B cell (primary cell): ENCODE data around the gene GPRASP2. TPM values are rescaled to one million over a fixed set of nuclear protein-coding genes. Genes with fewer than 3 reads are reported as not detected.
"Not testable (repeated sequence)": the region's sequence is repeated elsewhere in the genome, so short reads cannot be mapped to it uniquely, and the experiment has no call there.

Experiments used
- ATAC-seq: fragments of 200-7000 bp; cut with Tn5 transposase; one replicate; pipeline ENCODE4 v1.10.0; 2021; ENCODE audit warnings: low read depth, mild to moderate bottlenecking, moderate number of reproducible peaks, moderate library complexity
- CTCF ChIA-PET: fragments of 350-600 bp; sonication (Branson Sonifier 250); formaldehyde crosslinking; loops from one replicate; lab custom pipeline; 2021; ENCODE audit warnings: antibody characterized with exemption, inconsistent platforms; lab: Charles Lee
- POLR2A ChIA-PET: fragments of 350-600 bp; sonication (Branson Sonifier 250); formaldehyde crosslinking; loops from one replicate; lab custom pipeline; 2021; ENCODE audit warnings: antibody characterized with exemption; lab: Charles Lee
- DNase-seq: peaks from one replicate; pipeline ENCODE4 v3.0.0; 2013
- H2AFZ ChIP-seq: 2 replicates; pipeline ENCODE4 v1.6.1; 2012; ENCODE audit warnings: mild to moderate bottlenecking, low read depth, low read length; ENCODE audit not compliant: insufficient read depth, poor library complexity, severe bottlenecking
- H3K27ac ChIP-seq, 2 donors: 1 replicate in 1 of 2; 2 replicates in 1 of 2; pipeline ENCODE4 v1.5.1; 2012 to 2013; ENCODE audit warnings: low read length in 2 of 2, mild to moderate bottlenecking in 2 of 2, moderate library complexity in 1 of 2
- H3K27me3 ChIP-seq, 4 experiments: fragments of 200-600 bp in 1 of 4; sonication (generic) in 1 of 4; replicated peaks in 1 of 4; 1 replicate in 2 of 4; 2 replicates in 2 of 4; pipeline versions ENCODE4 v1.6.1 to v1.7.0; 2013 to 2016; ENCODE audit warnings: low read length in 3 of 4, mild to moderate bottlenecking in 2 of 4, mixed read lengths in 1 of 4, moderate library complexity in 1 of 4; ENCODE audit not compliant: insufficient read depth in 4 of 4, control insufficient read depth in 3 of 4; ENCODE audit errors: control extremely low read depth in 1 of 4
- H3K36me3 ChIP-seq, 2 experiments: replicated peaks in 1 of 2; 1 replicate in 1 of 2; 2 replicates in 1 of 2; pipeline versions ENCODE4 v1.6.1 to v1.7.1; 2013; ENCODE audit warnings: low read length in 1 of 2; ENCODE audit not compliant: insufficient read depth in 2 of 2, control insufficient read depth in 1 of 2; ENCODE audit errors: control extremely low read depth in 1 of 2, extremely low read depth in 1 of 2
- H3K4me1 ChIP-seq, 2 donors: fragments of 200-600 bp in 1 of 2; sonication (generic) in 1 of 2; 1 replicate in 1 of 2; 2 replicates in 1 of 2; pipeline versions ENCODE4 v1.5.1 to v1.6.1; 2013 to 2017; ENCODE audit warnings: low read length in 2 of 2; ENCODE audit not compliant: control insufficient read depth in 2 of 2, insufficient read depth in 2 of 2
- H3K4me2 ChIP-seq: replicated peaks from 2 replicates; pipeline ENCODE3; 2012; ENCODE audit warnings: mild to moderate bottlenecking, low read depth, low read length; ENCODE audit not compliant: poor library complexity, severe bottlenecking
- H3K4me3 ChIP-seq, 5 experiments: fragments of 200-600 bp in 1 of 5; sonication (generic) in 1 of 5; 1 replicate in 3 of 5; 2 replicates in 2 of 5; pipeline versions ENCODE4 v1.5.1 to v1.7.0; 2011 to 2016; ENCODE audit warnings: low read length in 4 of 5, mild to moderate bottlenecking in 4 of 5, low read depth in 2 of 5, control low read depth in 1 of 5, moderate library complexity in 1 of 5; ENCODE audit not compliant: insufficient read depth in 1 of 5; ENCODE audit errors: control extremely low read depth in 1 of 5, extremely low read depth in 1 of 5
- H3K79me2 ChIP-seq: fragments of 200-600 bp; sonication (generic); one replicate; pipeline ENCODE4 v1.6.0; 2016; ENCODE audit warnings: low read length; ENCODE audit not compliant: control insufficient read depth, insufficient read depth
- H3K9ac ChIP-seq: fragments of 200-600 bp; sonication (generic); 2 replicates; pipeline ENCODE4 v1.6.1; 2017; ENCODE audit warnings: mild to moderate bottlenecking, low read length, moderate library complexity
- H3K9me3 ChIP-seq, 3 donors: one replicate each; pipeline versions ENCODE4 v1.6.1 to v1.7.1; 2013; ENCODE audit warnings: low read length in 2 of 3; ENCODE audit not compliant: control insufficient read depth in 2 of 3, insufficient read depth in 1 of 3; ENCODE audit errors: control extremely low read depth in 1 of 3
- H4K20me1 ChIP-seq: 2 replicates; pipeline ENCODE4 v1.6.0; 2012; ENCODE audit warnings: mild to moderate bottlenecking, low read length; ENCODE audit not compliant: insufficient read depth, control insufficient read depth, poor library complexity, severe bottlenecking
- H3K27ac Mint-ChIP-seq: one replicate; pipeline ENCODE4 v1.8.0; 2021; ENCODE audit warnings: mixed read lengths
- H3K27me3 Mint-ChIP-seq: one replicate; pipeline ENCODE4 v1.8.0; 2021; ENCODE audit warnings: mixed read lengths
- H3K4me1 Mint-ChIP-seq: one replicate; pipeline ENCODE4 v1.8.0; 2021; ENCODE audit warnings: mixed read lengths
- H3K4me3 Mint-ChIP-seq: one replicate; pipeline ENCODE4 v1.8.0; 2021; ENCODE audit warnings: mixed read lengths
- H3K9me3 Mint-ChIP-seq: one replicate; pipeline ENCODE4 v1.8.0; 2022; ENCODE audit warnings: mixed read lengths; ENCODE audit not compliant: insufficient read depth
- CTCF ChIP-seq: fragments of 200-600 bp; IDR thresholded peaks from one replicate; pipeline ENCODE4 v1.8.0; 2022; ENCODE audit warnings: antibody characterized with exemption, mild to moderate bottlenecking
- EZH2 ChIP-seq: IDR thresholded peaks from 2 replicates; pipeline ENCODE4 v1.6.1; 2012; ENCODE audit warnings: borderline replicate concordance, low read depth, mild to moderate bottlenecking, moderate library complexity, low read length; ENCODE audit not compliant: insufficient read depth, poor library complexity, severe bottlenecking
- WGBS: methylation state at CpG from one replicate; pipeline ENCODE4 v1.1.5; 2013; ENCODE audit warnings: missing lambda C conversion rate; ENCODE audit not compliant: insufficient coverage; 5-methylcytosine and 5-hydroxymethylcytosine counted together
- intact Hi-C: fragments of 100-400 bp; cut with micrococcal nuclease; formaldehyde crosslinking; loops from one replicate; pipeline ENCODE4 v1.10.0; 2022
- polyA plus RNA-seq: library from polyadenylated mRNA; depleted of rRNA; stranded (reverse); fragments of >200 nt; gene quantifications from 2 replicates; pipeline ENCODE4 v1.2.3, GENCODE V29; 2012
- total RNA-seq, 2 donors: library from RNA; stranded (reverse); fragments of 120-200 nt in 1 of 2; gene quantifications; 1 replicate in 1 of 2; 2 replicates in 1 of 2; pipeline versions ENCODE4 v1.2.3 to v1.2.4, GENCODE V29; 2013 to 2022

The GPRASP2 gene
- total and polyA plus RNA-seq, 2 donors (not counting 1 experiment from before 2014, with no cell fraction given) = 0.15 to 0.59 TPM

- TF ChIP-seq EZH2 (no peak), CTCF (no peak)
- H3K79me2 ChIP-seq = no peaks in the 10 kb centered on the region
- H3K27me3 ChIP-seq = peaks cover 0 to 16% (median 3%) of the 10 kb centered on the region in 4 experiments
- no peaks in the 10 kb centered on the region for H3K9me3 ChIP-seq
- ATAC-seq = no peak
- WGBS = 95% methylated on average over 5 of the region's 5 CpGs
- ChIA-PET CTCF (no interaction called here), POLR2A (no interaction called here)
- intact Hi-C loops = no loop called here
- H3K9ac ChIP-seq = no peak overlapping the region
- Mint-ChIP-seq H3K4me3 (no peak overlapping the region), H3K27me3 (peaks cover 13% of the 10 kb centered on the region), H3K4me1 (peaks cover 20% of the 10 kb centered on the region), H3K27ac (no peak overlapping the region), H3K9me3 (no peaks in the 10 kb centered on the region)
- no peaks in the 10 kb centered on the region for H4K20me1 ChIP-seq
- H3K36me3 ChIP-seq = no peaks in the 10 kb centered on the region
- no peak overlapping the region for H3K4me2 ChIP-seq
- no peak for DNase-seq
- no peak overlapping the region for H3K27ac ChIP-seq
- H2AFZ ChIP-seq = no peak overlapping the region
- peaks cover 0 to 21% of the 10 kb centered on the region in 2 donors for H3K4me1 ChIP-seq
- no peak overlapping the region for H3K4me3 ChIP-seq
Measured at GRCh38 chrX:102715967-102716366, 3.7 kb downstream of the GPRASP2 start.

GRCh38 chrX:102720237-102721168 lies 8.3 kb downstream of the GPRASP2 start, which contains the start of gene GPRASP3:
Gene GPRASP3 (plus strand): TSS chrX:102720743. CDS start chrX:102748996, 28,253 bp downstream.
- Mint-ChIP-seq H3K27ac (peak within 1 kb of the TSS; percentile 56), H3K9me3 (no peaks in the 10 kb centered on the region), H3K4me3 (peak within 1 kb of the TSS; percentile 87), H3K4me1 (peaks cover 10% of the 10 kb centered on the region), H3K27me3 (no peaks in the 10 kb centered on the region)
- Histone ChIP-seq H2AFZ (peak within 1 kb of the TSS; percentile 73), H4K20me1 (no peaks in the 10 kb centered on the region), H3K9me3 (no peaks in the 10 kb centered on the region), H3K9ac (peak within 1 kb of the TSS; percentile 49), H3K4me2 (peak within 1 kb of the TSS; percentile 65), H3K4me1 (peaks cover 0 to 10% of the 10 kb centered on the region in 2 donors), H3K27ac (no peak within 1 kb of the TSS), H3K79me2 (no peaks in the 10 kb centered on the region), H3K4me3 (peak within 1 kb of the TSS; percentile 36 to 48 (median 42)), H3K36me3 (no peaks in the 10 kb centered on the region), H3K27me3 (no peaks in the 10 kb centered on the region)
- intact Hi-C loops = loop anchor here (1.0 kb wide), 1 partner anchor 49 kb away; no protein-coding TSS in a partner anchor
- peak; percentile 62 for DNase-seq
- WGBS = 6% methylated on average over 15 of the region's 31 CpGs
- POLR2A ChIA-PET = no interaction called here
- CTCF ChIA-PET = no interaction called here
- ATAC-seq = peak; percentile 87
- no peak for TF ChIP-seq EZH2
- no peak for TF ChIP-seq CTCF

GRCh38 chrX:102721169-102721506 lies 8.9 kb downstream of the GPRASP2 start:
- Histone ChIP-seq H3K4me3 (peak overlapping the region in 1 of 5 experiments; percentile 39), H3K4me2 (peak overlapping the region; percentile 65), H2AFZ (peak overlapping the region; percentile 73)
- H3K36me3 ChIP-seq, H3K27ac ChIP-seq, intact Hi-C loops, H3K9me3 Mint-ChIP-seq, H3K4me1 ChIP-seq, H3K27me3 Mint-ChIP-seq, DNase-seq, H3K79me2 ChIP-seq, H3K27me3 ChIP-seq, H3K9me3 ChIP-seq, H3K27ac Mint-ChIP-seq, CTCF ChIA-PET, H3K9ac ChIP-seq, H4K20me1 ChIP-seq, ATAC-seq, POLR2A ChIA-PET: not testable (repeated sequence)
- H3K4me3 Mint-ChIP-seq = peak overlapping the region; percentile 87
- no CpG with 5 or more reads among the region's 7 CpGs for WGBS
- peaks cover 10% of the 10 kb centered on the region for H3K4me1 Mint-ChIP-seq
